GM10266 (cell line): ENCODE data around the gene TSC2.

ENCODE experiments used
- DNase-seq: peaks from one replicate; pipeline ENCODE4 v3.0.0; 2012; ENCODE audit errors: extremely low spot score
- CTCF ChIP-seq: IDR thresholded peaks from 2 replicates; pipeline ENCODE4 v1.5.1; 2012; ENCODE audit warnings: mild to moderate bottlenecking, low read depth; ENCODE audit not compliant: control insufficient read depth, insufficient read depth; ENCODE audit errors: missing control alignments

The TSC2 gene

GRCh38 chr16:2058420-2058819 is 10.6 kb downstream of the TSC2 start:
- no peak for TF ChIP-seq CTCF

DNA sequence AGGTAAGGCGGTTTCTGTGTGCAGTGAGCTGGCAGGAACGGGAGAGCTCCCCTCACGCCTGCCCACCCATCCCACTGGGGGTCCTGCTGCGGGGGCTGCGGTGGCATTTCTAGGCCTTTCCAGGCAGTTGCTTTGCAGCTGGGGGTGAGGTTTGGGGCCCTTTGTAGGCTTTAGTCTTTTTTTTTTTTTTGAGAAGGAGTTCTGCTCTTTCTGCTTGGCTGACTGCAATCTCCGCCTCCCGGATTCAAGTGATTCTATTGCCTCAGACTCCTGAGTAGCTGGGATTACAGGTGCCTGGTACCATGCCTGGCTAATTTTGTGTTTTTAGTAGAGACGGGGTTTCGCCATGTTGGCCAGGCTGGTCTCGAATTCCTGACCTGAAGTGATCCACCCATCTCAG is 11.1 kb downstream of the TSC2 start:
- TF ChIP-seq CTCF = no peak
- DNase-seq = no peak

More at GRCh38 chr16:2058420-2058819, 10.6 kb downstream of the TSC2 start:
- DNase-seq = no peak

- TF ChIP-seq CTCF = no peak
These were observed 12.6 kb downstream of the TSC2 start for GRCh38 chr16:2060346-2060745.

DNA sequence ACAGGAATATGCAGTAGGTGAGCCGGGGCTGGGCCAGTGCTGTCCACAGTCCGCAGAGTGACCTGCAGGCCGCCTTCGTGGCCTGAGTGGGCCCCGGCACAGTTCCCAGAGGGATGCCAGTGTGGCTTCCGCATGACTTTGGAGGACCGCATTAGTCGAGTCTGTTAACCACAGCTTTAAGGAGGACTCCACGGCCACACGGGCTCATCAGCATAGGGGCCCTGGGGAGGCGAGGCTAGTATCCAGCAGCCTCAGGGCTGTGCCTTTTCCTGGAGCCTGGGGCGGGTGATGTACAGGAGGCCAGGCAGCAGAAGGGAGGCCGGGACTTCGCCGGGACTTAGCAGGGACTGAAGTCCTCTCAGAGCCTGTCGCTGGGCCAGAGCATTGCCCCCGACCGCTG is 13.2 kb downstream of the TSC2 start:
- no peak for DNase-seq
- TF ChIP-seq CTCF = no peak

More at GRCh38 chr16:2060346-2060745, 12.6 kb downstream of the TSC2 start:
- no peak for DNase-seq

- DNase-seq = no peak
- TF ChIP-seq CTCF = no peak
These were observed 13.7 kb downstream of the TSC2 start for GRCh38 chr16:2061526-2061925.

DNA sequence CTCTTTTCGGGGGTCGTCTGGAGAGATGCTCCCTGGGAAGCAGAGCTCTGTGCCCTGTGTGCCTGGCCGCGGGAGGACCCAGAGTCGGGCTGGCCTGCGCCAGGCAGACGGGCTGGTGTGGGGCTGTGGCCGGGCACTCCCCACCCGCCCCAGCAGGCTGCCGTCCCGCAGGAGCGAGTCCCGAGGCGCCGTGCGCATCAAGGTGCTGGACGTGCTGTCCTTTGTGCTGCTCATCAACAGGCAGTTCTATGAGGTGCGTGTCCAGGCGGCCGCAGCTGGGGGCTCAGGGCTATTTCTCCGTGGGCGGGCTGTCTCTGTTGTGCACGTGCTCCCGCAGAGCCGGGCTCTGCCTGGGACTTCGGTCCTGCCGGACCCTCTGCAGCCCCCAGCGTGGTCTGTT is 15.0 kb downstream of the TSC2 start:
- TF ChIP-seq CTCF = no peak
- no peak for DNase-seq

DNA sequence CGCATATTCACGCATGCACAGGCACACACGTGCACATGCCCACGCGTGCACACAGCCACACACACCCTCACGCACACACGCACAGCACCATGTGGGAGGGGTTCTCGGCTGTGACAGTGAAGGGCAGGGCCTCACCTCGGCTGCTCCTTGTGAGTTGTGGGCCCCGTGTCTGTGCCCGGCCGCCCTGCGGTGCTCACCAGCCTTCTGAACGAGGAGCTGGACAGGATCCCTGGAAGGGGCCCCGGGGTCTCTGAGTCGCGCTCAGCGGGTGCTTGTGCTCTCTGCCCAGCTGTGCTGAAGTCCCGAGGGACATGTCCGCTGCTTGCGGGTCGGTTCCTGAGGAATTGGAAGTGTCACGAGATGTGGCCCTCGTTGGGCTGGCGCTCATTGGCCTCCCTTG is 16.1 kb downstream of the TSC2 start:
- TF ChIP-seq CTCF = no peak
- no peak for DNase-seq
